Esophagus squamous epithelium (tissue), 5 donors: ENCODE measurements around the gene KLHL20. TPM values are rescaled to one million over a fixed set of nuclear protein-coding genes. Genes with fewer than 3 reads are reported as not detected.

ENCODE experiments used
- DNase-seq: peaks from one replicate; lab custom pipeline; 2025; lab: John Stamatoyannopoulos, UW
- H3K27ac ChIP-seq, 4 donors: fragments of 200-600 bp; sonication (generic); one replicate each; pipeline ENCODE4 v1.5.1; 2016 to 2019; ENCODE audit warnings: mild to moderate bottlenecking in 1 of 4
- H3K27me3 ChIP-seq, 4 donors: fragments of 200-600 bp; sonication (generic); 1 replicate in 3 of 4; 2 replicates in 1 of 4; pipeline versions ENCODE4 v1.5.1 to v1.6.0; 2017 to 2021; ENCODE audit warnings: antibody characterized with exemption in 1 of 4
- H3K36me3 ChIP-seq, 3 donors: fragments of 200-600 bp; sonication (generic); one replicate each; pipeline ENCODE4 v1.5.1; 2016 to 2019
- H3K4me1 ChIP-seq, 3 donors: fragments of 200-600 bp; sonication (generic); one replicate each; pipeline ENCODE4 v1.5.1; 2017 to 2019
- H3K4me3 ChIP-seq, 4 donors: fragments of 200-600 bp; sonication (generic); 1 replicate in 3 of 4; 2 replicates in 1 of 4; pipeline ENCODE4 v1.5.1; 2016 to 2019; ENCODE audit warnings: mild to moderate bottlenecking in 2 of 4, moderate library complexity in 1 of 4
- H3K9me3 ChIP-seq, 3 donors: fragments of 200-600 bp; sonication (generic); one replicate each; pipeline ENCODE4 v1.5.1; 2016 to 2019
- POLR2A ChIP-seq, 4 donors: fragments of 450-650 bp; IDR thresholded peaks; one replicate each; pipeline ENCODE4 v1.6.1; 2017; ENCODE audit warnings: antibody characterized with exemption in 4 of 4, mild to moderate bottlenecking in 4 of 4, moderate library complexity in 3 of 4
- WGBS, 2 donors: methylation state at CpG; one replicate each; pipeline ENCODE4 v1.1.5; 2018; 5-methylcytosine and 5-hydroxymethylcytosine counted together
- intact Hi-C: fragments of 100-400 bp; cut with DNase I; formaldehyde crosslinking; loops from one replicate; pipeline ENCODE4 v1.15.0; 2022
- small RNA-seq, 4 donors: library from RNA; depleted of rRNA; stranded (forward); fragments of <200 nt; gene quantifications; one replicate each; pipeline ENCODE3, GENCODE V24; 2016
- total RNA-seq, 4 donors: library from RNA; depleted of rRNA; stranded (reverse); fragments of >200 nt; gene quantifications; one replicate each; pipeline ENCODE4 v1.1.0, GENCODE V29; 2016
- TF ChIP-seq, protein P1 (sequence below), 6 experiments: fragments of 450-650 bp in 4 of 6; fragments of 200-600 bp in 2 of 6; sonication (generic) in 2 of 6; IDR thresholded peaks; one replicate each; pipeline ENCODE4 v1.5.1; 2016 to 2019; ENCODE audit warnings: antibody characterized with exemption in 6 of 6, mild to moderate bottlenecking in 4 of 6, moderate library complexity in 4 of 6
- donor health status: DM: yes; HTN: yes; CAD: no.

The KLHL20 gene
- total RNA-seq, 4 donors from 2014 or later, result 11.8 to 33.0 (median 24.0) TPM

DNA sequence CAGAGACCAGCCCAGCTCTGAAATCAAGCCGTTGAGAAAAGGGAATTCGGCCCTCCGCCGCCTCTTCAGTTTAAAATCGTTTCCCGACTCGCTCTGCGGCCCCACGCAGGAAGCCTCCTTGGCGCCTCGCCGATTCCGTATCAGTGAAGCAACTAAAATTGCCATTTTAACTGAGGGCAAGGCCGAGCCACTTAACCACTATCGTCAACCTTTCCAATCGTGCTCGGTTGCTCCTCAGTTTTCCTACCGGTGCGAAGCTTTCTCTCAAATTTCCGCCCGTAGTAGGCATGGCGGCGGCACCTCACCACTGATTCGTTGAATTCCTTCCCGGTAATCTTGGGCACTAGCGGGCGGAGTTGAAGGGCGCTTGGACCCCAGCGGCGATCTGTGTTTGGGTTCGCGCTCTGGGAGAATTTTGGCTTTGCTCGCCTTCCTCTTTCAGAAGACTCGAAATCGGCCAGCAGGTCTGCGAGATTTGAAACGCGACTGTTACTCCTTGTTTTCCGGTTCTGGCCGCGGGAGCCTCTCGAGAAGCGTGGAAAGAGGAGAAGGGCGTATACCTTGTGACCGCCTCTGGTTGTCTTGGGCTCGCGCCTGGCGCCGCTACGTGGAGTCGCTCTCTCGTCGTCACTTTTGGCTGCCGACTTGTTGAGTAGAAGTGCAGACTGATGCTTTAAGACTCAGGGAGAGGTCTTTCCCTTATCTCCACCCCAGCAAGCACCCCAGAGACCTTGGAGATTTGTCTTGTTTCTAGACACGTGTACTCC, 109.7 kb downstream of the KLHL20 start, which contains the start of the genes CENPL and DARS2:
CENPL (minus strand) TSS at position 569 of the 767 bp plus-strand sequence. CDS start 13,584 bp downstream, outside the sequence.
DARS2 (plus strand) TSS at position 359 of the 767 bp plus-strand sequence. CDS start 557 bp downstream, outside the sequence.
- no peaks in the 10 kb centered on the region for H3K27me3 ChIP-seq
- H3K4me1 ChIP-seq, result peaks cover 5 to 29% (median 5%) of the 10 kb centered on the region in 3 donors
- TF ChIP-seq, protein P1, sequence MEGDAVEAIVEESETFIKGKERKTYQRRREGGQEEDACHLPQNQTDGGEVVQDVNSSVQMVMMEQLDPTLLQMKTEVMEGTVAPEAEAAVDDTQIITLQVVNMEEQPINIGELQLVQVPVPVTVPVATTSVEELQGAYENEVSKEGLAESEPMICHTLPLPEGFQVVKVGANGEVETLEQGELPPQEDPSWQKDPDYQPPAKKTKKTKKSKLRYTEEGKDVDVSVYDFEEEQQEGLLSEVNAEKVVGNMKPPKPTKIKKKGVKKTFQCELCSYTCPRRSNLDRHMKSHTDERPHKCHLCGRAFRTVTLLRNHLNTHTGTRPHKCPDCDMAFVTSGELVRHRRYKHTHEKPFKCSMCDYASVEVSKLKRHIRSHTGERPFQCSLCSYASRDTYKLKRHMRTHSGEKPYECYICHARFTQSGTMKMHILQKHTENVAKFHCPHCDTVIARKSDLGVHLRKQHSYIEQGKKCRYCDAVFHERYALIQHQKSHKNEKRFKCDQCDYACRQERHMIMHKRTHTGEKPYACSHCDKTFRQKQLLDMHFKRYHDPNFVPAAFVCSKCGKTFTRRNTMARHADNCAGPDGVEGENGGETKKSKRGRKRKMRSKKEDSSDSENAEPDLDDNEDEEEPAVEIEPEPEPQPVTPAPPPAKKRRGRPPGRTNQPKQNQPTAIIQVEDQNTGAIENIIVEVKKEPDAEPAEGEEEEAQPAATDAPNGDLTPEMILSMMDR (IDR thresholded peaks at IDR 0.05), result peak in 2 of 6 experiments; percentile 9
- peak in 3 of 4 donors; percentile 38 to 50 (median 48) for TF ChIP-seq POLR2A (IDR thresholded peaks at IDR 0.05)
- H3K27ac ChIP-seq, result peak within 1 kb of the TSS; percentile 87 to 94 (median 92)
- H3K9me3 ChIP-seq, result no peaks in the 10 kb centered on the region
- H3K4me3 ChIP-seq, result peak within 1 kb of the TSS; percentile 54 to 72 (median 69)
- DNase-seq, result peak; percentile 77
- H3K36me3 ChIP-seq, result peaks cover 0 to 6% (median 0%) of the 10 kb centered on the region in 3 donors
- intact Hi-C loops, result loop anchor here (10.0 kb wide), 1 partner anchor 410 kb away; no protein-coding TSS in a partner anchor
- 0 to 1% methylated on average over 32 to 45 of the region's 55 CpGs for WGBS, 2 donors

DNA sequence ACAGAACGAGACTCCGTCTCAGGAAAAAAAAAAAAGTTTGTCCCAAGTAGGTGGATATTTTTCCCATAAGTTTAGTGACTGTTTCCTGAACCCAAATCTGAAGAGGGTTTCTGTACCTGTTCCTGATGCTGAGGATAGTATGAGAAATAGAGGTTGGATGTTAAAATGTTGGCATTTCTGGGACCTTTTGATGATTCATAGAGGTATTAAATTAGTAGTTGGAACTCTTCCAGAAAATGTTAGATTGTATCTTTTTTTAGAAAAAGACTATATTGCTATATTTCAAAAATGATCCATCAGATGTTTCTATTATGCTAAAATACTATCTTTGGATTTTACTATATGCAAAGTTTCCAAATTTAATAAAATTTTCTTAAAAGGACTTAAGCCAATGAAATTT, 112.8 kb downstream of the KLHL20 start:
- Histone ChIP-seq H3K36me3 (peaks cover 0 to 37% (median 4%) of the 10 kb centered on the region in 3 donors), H3K9me3 (no peaks in the 10 kb centered on the region), H3K27ac (no peak overlapping the region), H3K4me1 (peaks cover 5 to 26% (median 5%) of the 10 kb centered on the region in 3 donors), H3K4me3 (no peak overlapping the region), H3K27me3 (no peaks in the 10 kb centered on the region)
- TF ChIP-seq, protein P1 (IDR thresholded peaks at IDR 0.05), result no peak
- no peak for TF ChIP-seq POLR2A (IDR thresholded peaks at IDR 0.05)
- WGBS, 2 donors, result 82 to 86% methylated on average over 2 of the region's 2 CpGs
- DNase-seq, result no peak
- intact Hi-C loops, result loop anchor here (10.0 kb wide), 1 partner anchor 413 kb away; no protein-coding TSS in a partner anchor

DNA sequence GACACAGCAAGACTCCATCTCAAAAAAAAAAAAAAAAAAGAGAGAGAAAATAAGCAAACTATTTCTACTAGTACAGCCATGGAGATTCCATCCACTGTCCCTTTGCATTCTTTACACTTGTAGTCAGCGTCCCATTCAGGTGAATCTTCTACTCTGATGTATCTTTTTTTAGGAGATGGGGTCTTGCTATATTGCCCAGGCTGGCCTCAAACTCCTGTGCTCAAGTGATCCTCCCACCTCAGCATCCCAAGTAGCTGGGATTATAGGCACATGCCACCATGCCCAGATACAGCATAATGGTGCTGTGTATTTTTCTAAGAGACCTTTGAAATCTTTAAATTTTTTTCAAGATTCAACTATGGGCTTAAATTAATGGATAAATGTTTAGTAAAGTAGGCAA, 118.0 kb downstream of the KLHL20 start:
- 78 to 92% methylated on average over 1 of the region's 1 CpG for WGBS, 2 donors
- Histone ChIP-seq H3K27me3 (no peaks in the 10 kb centered on the region), H3K36me3 (peaks cover 4 to 89% (median 9%) of the 10 kb centered on the region in 3 donors), H3K27ac (no peak overlapping the region), H3K4me3 (no peak overlapping the region), H3K9me3 (no peaks in the 10 kb centered on the region), H3K4me1 (no peaks in the 10 kb centered on the region)
- no peak for DNase-seq
- intact Hi-C loops, result no loop called here
- TF ChIP-seq, protein P1 (IDR thresholded peaks at IDR 0.05), result no peak
- TF ChIP-seq POLR2A (IDR thresholded peaks at IDR 0.05), result no peak

Small RNA genes within 50 kb of the gene (small RNA-seq; reads per million reads assigned to genes)
- gene BX248409.1, result 0 reads per million in 4 donors
- 0 reads per million in 4 donors for gene RF00019

Other genes starting within 250 kb of the KLHL20 start
- 100 to 1,000 TPM; 141 to 247 (median 175) TPM for gene PRDX6, start 237.6 kb upstream of the KLHL20 start, total RNA-seq
- not detected for gene SLC9C2, start 111.9 kb upstream of the KLHL20 start, total RNA-seq
- not detected for gene TEX50, start 79.6 kb upstream of the KLHL20 start, total RNA-seq
- gene ANKRD45, start 45.1 kb upstream of the KLHL20 start, total RNA-seq, result not detected
- 10 to 100 TPM in 2 of 4 donors, 1 to 10 TPM in 2; 6.6 to 14.7 (median 9.9) TPM for gene DARS2, start 109.7 kb downstream of the KLHL20 start, total RNA-seq
- gene CENPL, start 109.9 kb downstream of the KLHL20 start, total RNA-seq, result 10 to 100 TPM in 1 of 4 donors, 1 to 10 TPM in 3; 3.6 to 18.2 (median 7.5) TPM
- gene GAS5, start 153.0 kb downstream of the KLHL20 start, total RNA-seq, result 100 to 1,000 TPM; 202 to 715 (median 315) TPM
- gene ZBTB37, start 153.4 kb downstream of the KLHL20 start, total RNA-seq, result 1 to 10 TPM; 1.6 to 6.3 (median 3.3) TPM
- not detected for gene SERPINC1, start 202.3 kb downstream of the KLHL20 start, total RNA-seq